Stimulated activated CD8-positive, alpha-beta memory T cell treated with anti-CD3 and anti-CD28 coated beads, Interleukin-4, amount 100 ng/mL, for 4 hours (primary cell): Measurements from ENCODE around the gene CAPS2.
"Not testable (repeated sequence)": the region's sequence is repeated elsewhere in the genome, so short reads cannot be mapped to it uniquely, and the experiment has no call there.

Source experiments
- DNase-seq, 2 donors: peaks; one replicate each; pipeline ENCODE4 v3.0.0-alpha.2; 2020; ENCODE audit warnings: low read depth in 2 of 2, low spot score in 1 of 2

Gene CAPS2

GRCh38 chr12:75329918-75330826 is at the start of gene CAPS2:
Gene CAPS2, minus strand, starts transcription at chr12:75330324. Its CDS starts 3,826 bp downstream, at chr12:75326498.
- DNase-seq: peak in 1 of 2 donors; percentile 4

- DNase-seq: no peak
Observed at GRCh38 chr12:75378354-75378753, 48.2 kb upstream of the CAPS2 start.

GRCh38 chr12:75374971-75375370 is 44.8 kb upstream of the CAPS2 start:
- no peak for DNase-seq

- no peak for DNase-seq
Observed at GRCh38 chr12:75366629-75367028, 36.5 kb upstream of the CAPS2 start.

- DNase-seq: no peak
Observed at GRCh38 chr12:75364919-75365318, 34.8 kb upstream of the CAPS2 start.

GRCh38 chr12:75361408-75361807 is 31.3 kb upstream of the CAPS2 start:
- no peak for DNase-seq

- DNase-seq: no peak
Observed at GRCh38 chr12:75360920-75361319, 30.8 kb upstream of the CAPS2 start.

GRCh38 chr12:75354011-75354410 is 23.9 kb upstream of the CAPS2 start:
- no peak for DNase-seq

- no peak for DNase-seq
Observed at GRCh38 chr12:75350413-75350812, 20.3 kb upstream of the CAPS2 start.

GRCh38 chr12:75349946-75350345 is 19.8 kb upstream of the CAPS2 start:
- DNase-seq: no peak

- not testable (repeated sequence) for DNase-seq
Observed at GRCh38 chr12:75346215-75346614, 16.1 kb upstream of the CAPS2 start.

GRCh38 chr12:75345531-75345930 is 15.4 kb upstream of the CAPS2 start:
- DNase-seq: no peak

GRCh38 chr12:75341873-75342272 is 11.7 kb upstream of the CAPS2 start:
- DNase-seq: no peak

GRCh38 chr12:75337905-75338304 is 7.8 kb upstream of the CAPS2 start:
- DNase-seq: no peak

GRCh38 chr12:75334384-75335030 is 4.4 kb upstream of the CAPS2 start, which contains the start of gene GLIPR1L1:
Gene GLIPR1L1, plus strand, starts transcription at chr12:75334670. Its CDS starts 59 bp downstream, at chr12:75334729.
- peak; percentile 53 to 69 for DNase-seq

GRCh38 chr12:75327642-75328041 is 2.5 kb downstream of the CAPS2 start:
- DNase-seq: no peak

GRCh38 chr12:75323663-75324062 is 6.5 kb downstream of the CAPS2 start:
- DNase-seq: no peak

- no peak for DNase-seq
Observed at GRCh38 chr12:75322464-75322863, 7.7 kb downstream of the CAPS2 start.

- DNase-seq: no peak
Observed at GRCh38 chr12:75317784-75318183, 12.3 kb downstream of the CAPS2 start.

- DNase-seq: no peak
Observed at GRCh38 chr12:75315518-75315917, 14.6 kb downstream of the CAPS2 start.

- DNase-seq: no peak
Observed at GRCh38 chr12:75311369-75311768, 18.8 kb downstream of the CAPS2 start.

- no peak for DNase-seq
Observed at GRCh38 chr12:75308279-75308678, 21.8 kb downstream of the CAPS2 start.
